Kidney (tissue), 14 donors: ENCODE measurements around the gene OR1F1. TPM values are rescaled to one million over a fixed set of nuclear protein-coding genes. Genes with fewer than 3 reads are reported as not detected.

Experiments
- DNase-seq, 5 donors: peaks; one replicate each; pipeline ENCODE4 v3.0.0-alpha.2; 2013 to 2020
- FAIRE-seq: peaks from 2 replicates; lab custom pipeline; 2012; peaks lifted over from hg19 to GRCh38; lab: Jason Lieb, UNC
- H3K27ac ChIP-seq, 2 donors: one replicate each; pipeline ENCODE4 v1.7.0; 2013; ENCODE audit warnings: low read depth in 2 of 2, low read length in 2 of 2, inconsistent platforms in 1 of 2
- H3K27me3 ChIP-seq: one replicate; pipeline ENCODE4 v1.7.1; 2013; ENCODE audit warnings: low read length, inconsistent platforms; ENCODE audit not compliant: control insufficient read depth, insufficient read depth
- H3K36me3 ChIP-seq, 3 donors: one replicate each; pipeline versions ENCODE4 v1.7.0 to v1.7.1; 2013; ENCODE audit warnings: low read length in 3 of 3, control low read depth in 1 of 3, inconsistent platforms in 1 of 3; ENCODE audit not compliant: insufficient read depth in 3 of 3, control insufficient read depth in 2 of 3
- H3K4me1 ChIP-seq, 3 donors: one replicate each; pipeline versions ENCODE4 v1.7.0 to v1.7.1; 2013; ENCODE audit warnings: low read length in 3 of 3, inconsistent platforms in 1 of 3, low read depth in 1 of 3; ENCODE audit not compliant: control insufficient read depth in 2 of 3, insufficient read depth in 2 of 3
- H3K4me3 ChIP-seq, 3 donors: one replicate each; pipeline versions ENCODE4 v1.7.0 to v1.8.1; 2013; ENCODE audit warnings: low read length in 3 of 3, control low read depth in 1 of 3, inconsistent platforms in 1 of 3
- H3K9ac ChIP-seq, 3 donors: one replicate each; pipeline versions ENCODE4 v1.7.0 to v1.7.1; 2013; ENCODE audit warnings: low read length in 3 of 3, control low read depth in 1 of 3, inconsistent platforms in 1 of 3
- H3K9me3 ChIP-seq, 3 donors: one replicate each; pipeline versions ENCODE4 v1.7.0 to v1.7.1; 2013; ENCODE audit warnings: low read length in 3 of 3, control low read depth in 1 of 3, inconsistent platforms in 1 of 3; ENCODE audit not compliant: control insufficient read depth in 2 of 3, insufficient read depth in 1 of 3
- CTCF ChIP-seq: IDR thresholded peaks from 3 replicates; pipeline ENCODE4 v1.5.1; 2012; ENCODE audit warnings: mild to moderate bottlenecking, moderate library complexity, borderline replicate concordance; ENCODE audit not compliant: insufficient read depth; ENCODE audit errors: extremely low read depth
- intact Hi-C: fragments of 100-400 bp; cut with DNase I; formaldehyde crosslinking; loops from one replicate; pipeline ENCODE4 v1.11.1; 2022
- polyA plus RNA-seq: library from polyadenylated mRNA; stranded (reverse); fragments of 350-450 nt; fragmentation: Illumina TruSeq; extraction: RNeasy Lipid Tissue Mini Kit (QIAGEN cat#74804); gene quantifications from one replicate; pipeline ENCODE4 v1.2.3, GENCODE V29; 2014; ENCODE audit warnings: low read depth, low replicate concordance; ENCODE audit not compliant: insufficient read depth
- total RNA-seq: library from RNA; stranded (reverse); fragmentation: NEBNext Ultra II Directional; extraction: Animal tissue kit (Norgen Biotek cat#: 25700); gene quantifications from one replicate; pipeline ENCODE4 v1.2.1, GENCODE V29; 2021
- donor health status: control.
- donor health status: control.
- donor health status: control.
- donor health status: control.
- donor health status: control.
- donor health status: DM: yes; HTN: yes; CAD: no.
- donor health status: Normal renal cell carcinoma (clear cell type).

OR1F1 gene
- total and polyA plus RNA-seq, 2 donors from 2014 or later, result not detected

- intact Hi-C loops, result no loop called here
- Histone ChIP-seq H3K4me1 (peaks cover 0 to 10% (median 0%) of the 10 kb centered on the region in 3 donors), H3K9ac (peak within 1 kb of the TSS; percentile 74 to 96 (median 96)), H3K27me3 (no peaks in the 10 kb centered on the region), H3K36me3 (peaks cover 18 to 34% (median 22%) of the 10 kb centered on the region in 3 donors), H3K4me3 (peak within 1 kb of the TSS; percentile 96 to 98 (median 98)), H3K9me3 (no peaks in the 10 kb centered on the region), H3K27ac (peak within 1 kb of the TSS; percentile 98)
- FAIRE-seq (no peak), DNase-seq (peak; percentile 97 to 99 (median 98))
- TF ChIP-seq CTCF, result no peak
Observed at GRCh38 chr16:3234857-3235561, 47.0 kb downstream of the OR1F1 start, which contains the start of gene ZNF200. TSS of gene ZNF200 (minus strand) at chr16:3235158. CDS start at chr16:3233755, 1,403 bp downstream.

- Histone ChIP-seq H3K9ac (no peak overlapping the region), H3K4me1 (peaks cover 0 to 10% (median 0%) of the 10 kb centered on the region in 3 donors), H3K9me3 (no peaks in the 10 kb centered on the region), H3K27ac (no peak overlapping the region), H3K4me3 (no peak overlapping the region), H3K36me3 (peaks cover 13 to 26% (median 19%) of the 10 kb centered on the region in 3 donors), H3K27me3 (no peaks in the 10 kb centered on the region)
- no peak for TF ChIP-seq CTCF
- FAIRE-seq (no peak), DNase-seq (peak in 2 of 5 donors; percentile 48 to 83)
- intact Hi-C loops, result no loop called here
Observed at GRCh38 chr16:3235856-3236669, 48.1 kb downstream of the OR1F1 start.

GRCh38 chr16:3241761-3242160 is 53.8 kb downstream of the OR1F1 start:
- TF ChIP-seq CTCF, result no peak
- intact Hi-C loops, result no loop called here
- DNase-seq, result no peak

More at GRCh38 chr16:3241761-3242160, 53.8 kb downstream of the OR1F1 start:
- H3K27ac ChIP-seq, result no peak overlapping the region
- no peak for FAIRE-seq
- no peak overlapping the region for H3K9ac ChIP-seq
- no peak overlapping the region for H3K4me3 ChIP-seq
- no peaks in the 10 kb centered on the region for H3K9me3 ChIP-seq
- no peaks in the 10 kb centered on the region for H3K4me1 ChIP-seq
- H3K36me3 ChIP-seq, result no peaks in the 10 kb centered on the region
- H3K27me3 ChIP-seq, result no peaks in the 10 kb centered on the region
